Prostate gland (tissue), 2 donors: ENCODE results near the gene NRCAM. TPM values are rescaled to one million over a fixed set of nuclear protein-coding genes. Genes with fewer than 3 reads are reported as not detected.

Source experiments
- DNase-seq: peaks from one replicate; pipeline ENCODE4 v3.0.0-alpha.2; 2019; ENCODE audit warnings: low spot score
- H3K27ac ChIP-seq, 2 donors: fragments of 200-600 bp; sonication (generic); 2 replicates each; pipeline ENCODE4 v1.5.1; 2017 to 2019
- H3K27me3 ChIP-seq: fragments of 200-600 bp; sonication (generic); replicated peaks from 2 replicates; pipeline ENCODE4 v1.5.1; 2019; ENCODE audit not compliant: insufficient read depth
- H3K36me3 ChIP-seq, 2 donors: fragments of 200-600 bp; sonication (generic); 1 replicate in 1 of 2; 2 replicates in 1 of 2; pipeline versions ENCODE4 v1.5.1 to v1.8.1; 2017 to 2019
- H3K4me1 ChIP-seq: fragments of 200-600 bp; sonication (generic); replicated peaks from 2 replicates; pipeline ENCODE4 v1.5.1; 2019
- H3K4me3 ChIP-seq, 2 donors: fragments of 200-600 bp; sonication (generic); 2 replicates each; pipeline ENCODE4 v1.5.1; 2017 to 2019
- H3K9me3 ChIP-seq: fragments of 200-600 bp; sonication (generic); 2 replicates; pipeline ENCODE4 v1.5.1; 2017
- POLR2A ChIP-seq: fragments of 450-650 bp; IDR thresholded peaks from one replicate; pipeline ENCODE4 v1.6.1; 2016; ENCODE audit warnings: antibody characterized with exemption, mild to moderate bottlenecking
- POLR2AphosphoS5 ChIP-seq: sonication (generic); formaldehyde crosslinking; IDR thresholded peaks from one replicate; pipeline ENCODE4 v1.6.1; 2017; ENCODE audit warnings: antibody characterized with exemption
- WGBS: methylation state at CpG from one replicate; pipeline ENCODE4 v1.1.5; 2018; 5-methylcytosine and 5-hydroxymethylcytosine counted together
- intact Hi-C: fragments of 100-400 bp; cut with DNase I; formaldehyde crosslinking; loops from one replicate; pipeline ENCODE4 v1.14.2; 2022
- total RNA-seq, 2 donors: library from RNA; depleted of rRNA; stranded (reverse); fragments of >200 nt; gene quantifications; one replicate each; pipeline ENCODE4 v1.1.0, GENCODE V29; 2016
- TF ChIP-seq, protein P1 (sequence below), 4 experiments: fragments of 200-600 bp in 2 of 4; fragments of 450-650 bp in 2 of 4; sonication (generic) in 2 of 4; IDR thresholded peaks; 1 replicate in 3 of 4; 2 replicates in 1 of 4; pipeline ENCODE4 v1.5.1; 2016 to 2019; ENCODE audit warnings: antibody characterized with exemption in 4 of 4, mild to moderate bottlenecking in 2 of 4, moderate library complexity in 2 of 4

NRCAM gene
- total RNA-seq, 2 donors from 2014 or later: 1.1 to 3.1 TPM

DNA sequence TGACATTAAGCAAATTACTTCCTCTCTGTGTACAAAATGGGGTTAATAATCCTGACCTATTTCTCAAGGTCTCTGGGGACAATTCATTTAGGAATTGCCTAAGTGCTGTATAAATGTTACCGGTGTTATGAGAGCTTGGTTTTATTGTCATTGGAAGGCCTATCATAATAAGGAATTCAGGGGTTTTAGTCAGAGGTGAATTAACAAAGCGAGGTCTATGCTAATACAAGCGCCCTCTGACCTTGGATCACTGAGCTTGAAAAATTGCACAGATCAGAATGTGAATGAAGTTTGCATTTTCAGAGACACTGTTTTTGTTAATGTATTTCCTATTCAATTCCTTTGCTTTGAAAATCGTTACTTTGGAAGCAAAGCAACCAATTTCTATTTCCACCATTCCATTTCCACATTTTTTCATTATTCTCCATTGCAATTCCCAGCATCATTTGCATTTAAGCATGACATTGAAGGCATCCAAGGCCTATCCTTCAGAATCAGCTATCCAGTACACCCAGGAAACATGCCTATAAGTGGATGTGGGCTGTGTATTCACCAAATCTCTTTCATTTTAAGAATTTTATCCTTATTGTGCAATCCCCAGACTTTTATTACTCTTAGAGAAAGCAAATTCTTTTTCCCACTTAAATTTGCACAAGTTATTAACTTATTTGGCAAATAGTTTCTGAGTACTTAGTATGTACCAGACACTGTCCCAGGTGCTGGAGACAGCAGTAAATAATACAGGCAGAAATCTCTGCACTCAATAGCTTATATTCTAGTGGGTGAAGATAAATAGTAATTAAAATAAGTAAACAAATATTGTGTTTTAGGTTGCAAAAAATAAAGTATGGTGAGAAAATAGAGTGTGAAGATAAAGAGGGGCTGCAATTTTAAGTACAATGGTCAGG, 133.1 kb downstream of the NRCAM start:
- Histone ChIP-seq H3K4me3 (no peak overlapping the region), H3K27me3 (no peaks in the 10 kb centered on the region), H3K36me3 (no peaks in the 10 kb centered on the region), H3K4me1 (no peaks in the 10 kb centered on the region), H3K9me3 (no peaks in the 10 kb centered on the region), H3K27ac (no peak overlapping the region)
- 87% methylated on average over 4 of the region's 4 CpGs for WGBS
- no peak for DNase-seq
- intact Hi-C loops: no loop called here
- TF ChIP-seq POLR2A (no peak), POLR2AphosphoS5 (no peak)
- TF ChIP-seq, protein P1, sequence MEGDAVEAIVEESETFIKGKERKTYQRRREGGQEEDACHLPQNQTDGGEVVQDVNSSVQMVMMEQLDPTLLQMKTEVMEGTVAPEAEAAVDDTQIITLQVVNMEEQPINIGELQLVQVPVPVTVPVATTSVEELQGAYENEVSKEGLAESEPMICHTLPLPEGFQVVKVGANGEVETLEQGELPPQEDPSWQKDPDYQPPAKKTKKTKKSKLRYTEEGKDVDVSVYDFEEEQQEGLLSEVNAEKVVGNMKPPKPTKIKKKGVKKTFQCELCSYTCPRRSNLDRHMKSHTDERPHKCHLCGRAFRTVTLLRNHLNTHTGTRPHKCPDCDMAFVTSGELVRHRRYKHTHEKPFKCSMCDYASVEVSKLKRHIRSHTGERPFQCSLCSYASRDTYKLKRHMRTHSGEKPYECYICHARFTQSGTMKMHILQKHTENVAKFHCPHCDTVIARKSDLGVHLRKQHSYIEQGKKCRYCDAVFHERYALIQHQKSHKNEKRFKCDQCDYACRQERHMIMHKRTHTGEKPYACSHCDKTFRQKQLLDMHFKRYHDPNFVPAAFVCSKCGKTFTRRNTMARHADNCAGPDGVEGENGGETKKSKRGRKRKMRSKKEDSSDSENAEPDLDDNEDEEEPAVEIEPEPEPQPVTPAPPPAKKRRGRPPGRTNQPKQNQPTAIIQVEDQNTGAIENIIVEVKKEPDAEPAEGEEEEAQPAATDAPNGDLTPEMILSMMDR (IDR thresholded peaks at IDR 0.05): no peak

DNA sequence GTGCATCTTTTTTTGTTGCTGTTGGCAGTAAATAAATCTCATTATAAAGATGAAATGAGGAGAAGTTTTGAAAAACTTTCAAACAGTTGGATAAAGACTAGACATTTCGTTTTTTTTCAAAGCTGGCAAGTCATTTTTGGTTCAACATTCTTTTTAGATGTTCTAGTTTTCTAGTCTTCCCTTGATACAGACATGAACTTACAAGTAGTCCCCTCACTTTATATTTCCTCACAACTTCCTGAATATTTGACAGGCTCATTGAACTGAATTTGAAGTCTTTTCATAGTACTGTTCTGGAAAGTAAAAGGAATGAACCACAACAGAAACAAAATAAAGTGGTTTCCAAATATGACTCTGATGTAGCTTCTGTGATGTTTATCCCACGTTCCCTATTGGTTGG, 134.2 kb downstream of the NRCAM start:
- intact Hi-C loops: no loop called here
- Histone ChIP-seq H3K4me3 (no peak overlapping the region), H3K27me3 (no peaks in the 10 kb centered on the region), H3K36me3 (no peaks in the 10 kb centered on the region), H3K27ac (no peak overlapping the region), H3K9me3 (no peaks in the 10 kb centered on the region), H3K4me1 (no peaks in the 10 kb centered on the region)
- WGBS: 71% methylated on average over 2 of the region's 2 CpGs
- TF ChIP-seq POLR2A (no peak), POLR2AphosphoS5 (no peak)
- TF ChIP-seq, protein P1 (IDR thresholded peaks at IDR 0.05): no peak
- DNase-seq: no peak

DNA sequence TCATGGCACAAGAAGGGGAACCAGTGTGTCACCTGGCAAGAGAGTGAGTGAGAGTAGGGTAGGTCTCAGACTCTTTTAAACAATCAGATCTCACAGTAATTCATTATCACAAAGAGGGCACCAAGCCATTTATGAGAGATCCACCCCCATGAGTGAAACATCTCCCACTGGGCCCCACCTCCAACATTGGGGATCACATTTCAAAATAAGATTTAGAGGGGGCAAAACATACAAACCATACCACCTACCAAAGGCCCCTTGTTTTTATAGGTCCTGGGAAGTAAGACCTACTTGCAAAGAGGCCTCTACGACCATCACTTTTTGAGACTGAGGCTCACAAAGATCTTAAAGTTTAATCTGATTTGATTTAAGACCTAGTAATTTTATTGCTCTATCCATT, 134.9 kb downstream of the NRCAM start:
- intact Hi-C loops: no loop called here
- no peaks in the 10 kb centered on the region for H3K36me3 ChIP-seq
- H3K27ac ChIP-seq: no peak overlapping the region
- 79% methylated on average over 1 of the region's 1 CpG for WGBS
- H3K4me1 ChIP-seq: no peaks in the 10 kb centered on the region
- H3K4me3 ChIP-seq: no peak overlapping the region
- H3K9me3 ChIP-seq: no peaks in the 10 kb centered on the region
- no peaks in the 10 kb centered on the region for H3K27me3 ChIP-seq
- TF ChIP-seq, protein P1 (IDR thresholded peaks at IDR 0.05): no peak
- no peak for TF ChIP-seq POLR2AphosphoS5
- TF ChIP-seq POLR2A: no peak
- DNase-seq: no peak

DNA sequence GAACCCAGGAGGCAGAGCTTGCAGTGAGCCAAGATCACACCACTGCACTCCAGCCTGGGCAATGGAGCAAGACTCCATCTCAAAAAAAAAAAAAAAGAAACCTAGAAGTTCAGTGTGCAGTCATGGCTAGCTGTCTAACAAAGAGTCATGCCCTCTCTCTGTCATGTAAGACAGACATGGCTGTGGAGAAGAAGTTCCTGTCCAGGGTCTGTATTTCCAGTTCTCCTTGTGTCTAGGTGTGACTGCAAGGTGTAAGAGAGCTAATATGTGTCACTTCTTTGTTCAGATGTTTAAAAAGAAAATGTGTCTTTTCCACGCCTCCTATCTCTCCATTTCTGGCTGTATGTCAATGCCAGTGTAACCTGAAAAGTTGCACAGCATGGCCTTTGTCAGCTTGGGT, 139.5 kb downstream of the NRCAM start:
- no peaks in the 10 kb centered on the region for H3K27me3 ChIP-seq
- H3K36me3 ChIP-seq: no peaks in the 10 kb centered on the region
- H3K27ac ChIP-seq: no peak overlapping the region
- H3K9me3 ChIP-seq: no peaks in the 10 kb centered on the region
- 88% methylated on average over 1 of the region's 1 CpG for WGBS
- no peak for DNase-seq
- intact Hi-C loops: no loop called here
- TF ChIP-seq, protein P1 (IDR thresholded peaks at IDR 0.05): no peak
- TF ChIP-seq POLR2AphosphoS5: no peak
- TF ChIP-seq POLR2A: no peak
- H3K4me1 ChIP-seq: no peaks in the 10 kb centered on the region
- H3K4me3 ChIP-seq: no peak overlapping the region

DNA sequence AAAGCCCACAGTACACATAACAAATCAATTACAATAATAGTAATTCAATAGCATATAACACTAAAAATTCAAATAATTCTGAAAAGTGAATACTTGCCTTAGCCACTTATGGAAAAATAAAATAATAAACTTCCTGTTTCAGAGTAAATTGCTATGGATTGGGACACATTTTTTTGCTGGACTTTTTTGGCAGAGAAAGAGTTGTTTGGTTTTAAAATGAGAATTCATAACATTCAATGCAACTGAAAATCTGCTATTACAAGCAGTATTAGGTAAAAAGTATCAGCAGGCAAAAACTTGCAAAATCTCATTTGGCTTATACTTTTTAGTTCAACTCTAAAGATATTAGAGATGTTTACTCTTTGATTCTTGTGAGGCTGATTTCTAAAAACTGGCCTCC, 141.7 kb downstream of the NRCAM start:
- no peak overlapping the region for H3K27ac ChIP-seq
- H3K36me3 ChIP-seq: no peaks in the 10 kb centered on the region
- DNase-seq: no peak
- H3K4me1 ChIP-seq: no peaks in the 10 kb centered on the region
- TF ChIP-seq, protein P1 (IDR thresholded peaks at IDR 0.05): no peak
- TF ChIP-seq POLR2AphosphoS5 (no peak), POLR2A (no peak)
- H3K4me3 ChIP-seq: no peak overlapping the region
- no peaks in the 10 kb centered on the region for H3K27me3 ChIP-seq
- no peaks in the 10 kb centered on the region for H3K9me3 ChIP-seq
- intact Hi-C loops: no loop called here
